ENCODE measurements around the gene TTC9.

TTC9 gene

GRCh38 chr14:70718383-70719118 is 76.8 kb downstream of the TTC9 start:
- TF ChIP-seq CTCF (IDR thresholded peaks at IDR 0.05; ENCODE audit: low read depth, low read length): no peak
- Histone ChIP-seq H3K9me3 (no peaks in the 10 kb centered on the region), H3K36me3 (no peaks in the 10 kb centered on the region), H3K4me3 (ENCODE audit: low read depth, low read length) (no peak overlapping the region), H3K4me1 (no peaks in the 10 kb centered on the region), H3K27me3 (peaks cover 4% of the 10 kb centered on the region)
- no peak for DNase-seq

- Histone ChIP-seq H3K4me1 (no peaks in the 10 kb centered on the region), H3K4me3 (ENCODE audit: low read depth, low read length) (no peak overlapping the region), H3K36me3 (no peaks in the 10 kb centered on the region), H3K27me3 (no peaks in the 10 kb centered on the region; the same call in 1 of the 2 replicates), H3K9me3 (no peaks in the 10 kb centered on the region)
- DNase-seq: no peak
- TF ChIP-seq CTCF (IDR thresholded peaks at IDR 0.05; ENCODE audit: low read depth, low read length): no peak
Measured at GRCh38 chr14:70721542-70721941, 79.8 kb downstream of the TTC9 start.

- Histone ChIP-seq H3K36me3 (no peaks in the 10 kb centered on the region), H3K27me3 (no peaks in the 10 kb centered on the region), H3K4me1 (no peaks in the 10 kb centered on the region), H3K4me3 (ENCODE audit: low read depth, low read length) (no peak overlapping the region), H3K9me3 (no peaks in the 10 kb centered on the region)
- TF ChIP-seq CTCF (IDR thresholded peaks at IDR 0.05; ENCODE audit: low read depth, low read length): no peak
- no peak for DNase-seq
Measured at GRCh38 chr14:70722418-70722817, 80.7 kb downstream of the TTC9 start.

- no peaks in the 10 kb centered on the region for H3K27me3 ChIP-seq
- H3K36me3 ChIP-seq: no peaks in the 10 kb centered on the region
- no peak for TF ChIP-seq CTCF (IDR thresholded peaks at IDR 0.05; ENCODE audit: low read depth, low read length)
- DNase-seq: no peak
- H3K4me3 ChIP-seq (ENCODE audit: low read depth, low read length): no peak overlapping the region
- no peaks in the 10 kb centered on the region for H3K9me3 ChIP-seq
- no peaks in the 10 kb centered on the region for H3K4me1 ChIP-seq
Measured at GRCh38 chr14:70723276-70723675, 81.6 kb downstream of the TTC9 start.

GRCh38 chr14:70724110-70724509 is 82.4 kb downstream of the TTC9 start:
- no peaks in the 10 kb centered on the region for H3K9me3 ChIP-seq
- H3K36me3 ChIP-seq: no peaks in the 10 kb centered on the region
- TF ChIP-seq CTCF (IDR thresholded peaks at IDR 0.05; ENCODE audit: low read depth, low read length): no peak
- DNase-seq: no peak
- no peaks in the 10 kb centered on the region for H3K27me3 ChIP-seq
- no peaks in the 10 kb centered on the region for H3K4me1 ChIP-seq
- H3K4me3 ChIP-seq (ENCODE audit: low read depth, low read length): no peak overlapping the region

- no peak for DNase-seq
Measured at GRCh38 chr14:70724944-70725343, 83.2 kb downstream of the TTC9 start.

More at GRCh38 chr14:70724944-70725343, 83.2 kb downstream of the TTC9 start:
- Histone ChIP-seq H3K4me1 (no peaks in the 10 kb centered on the region), H3K36me3 (no peaks in the 10 kb centered on the region), H3K27me3 (no peaks in the 10 kb centered on the region), H3K9me3 (no peaks in the 10 kb centered on the region), H3K4me3 (ENCODE audit: low read depth, low read length) (no peak overlapping the region)
- no peak for TF ChIP-seq CTCF (IDR thresholded peaks at IDR 0.05; ENCODE audit: low read depth, low read length)
